Pancreas (tissue), 10 donors: ENCODE results near the gene CCDC51. TPM values are rescaled to one million over a fixed set of nuclear protein-coding genes. Genes with fewer than 3 reads are reported as not detected.

ENCODE experiments used
- ATAC-seq, 4 donors: fragments of 200-7000 bp; cut with Tn5 transposase; one replicate each; pipeline versions ENCODE4 v1.8.0 to v1.9.1; 2020; ENCODE audit warnings: mild to moderate bottlenecking in 4 of 4, moderate library complexity in 4 of 4
- DNase-seq, 6 donors: peaks; one replicate each; pipeline ENCODE4 v3.0.0-alpha.2; 2020
- FAIRE-seq: peaks from 2 replicates; lab custom pipeline; 2012; peaks lifted over from hg19 to GRCh38; lab: Jason Lieb, UNC
- H3K27ac ChIP-seq, 4 donors: fragments of 200-600 bp; sonication (generic); 1 replicate in 3 of 4; 2 replicates in 1 of 4; pipeline versions ENCODE4 v1.5.0 to v1.8.0; 2020
- H3K27me3 ChIP-seq, 4 donors: fragments of 200-600 bp; one replicate each; pipeline ENCODE4 v1.8.0; 2021
- H3K36me3 ChIP-seq, 3 donors: fragments of 200-600 bp; sonication (generic) in 1 of 3; one replicate each; pipeline versions ENCODE4 v1.5.0 to v1.8.0; 2020 to 2021
- H3K4me1 ChIP-seq, 3 donors: fragments of 200-600 bp; one replicate each; pipeline ENCODE4 v1.8.0; 2021
- H3K4me3 ChIP-seq, 4 donors: fragments of 200-600 bp; sonication (generic) in 2 of 4; one replicate each; pipeline versions ENCODE4 v1.5.0 to v1.8.0; 2020 to 2021
- H3K9me3 ChIP-seq, 4 donors: fragments of 200-600 bp; one replicate each; pipeline ENCODE4 v1.8.0; 2021
- WGBS, 2 donors: extraction: QIAGEN DNeasy Blood & Tissue Kit; methylation state at CpG; one replicate each; pipeline ENCODE4 v1.1.7; 2013; 5-methylcytosine and 5-hydroxymethylcytosine counted together
- intact Hi-C, 3 donors: fragments of 100-400 bp; cut with DNase I; formaldehyde crosslinking; loops; one replicate each; pipeline versions ENCODE4 v1.11.1 to v1.14.2; 2022
- polyA plus RNA-seq, 2 donors: library from polyadenylated mRNA; stranded (reverse); fragments of 200-250 nt; gene quantifications; one replicate each; pipeline ENCODE4 v1.2.3, GENCODE V29; 2013
- total RNA-seq, 6 donors: library from RNA; stranded (reverse); fragmentation: NEBNext Ultra II Directional in 4 of 6; extraction: Animal tissue kit (Norgen Biotek cat#: 25700) in 4 of 6; gene quantifications; one replicate each; pipeline versions ENCODE4 v1.2.1 to v1.2.4, GENCODE V29; 2021 to 2023
- TF ChIP-seq, protein P1 (sequence below), 4 donors: fragments of 200-600 bp; sonication (generic) in 3 of 4; IDR thresholded peaks; one replicate each; pipeline versions ENCODE4 v1.5.0 to v1.8.0; 2021; ENCODE audit warnings: antibody characterized with exemption in 4 of 4
- donor health status: healthy with polysubstance abuse.
- donor health status: DM: no; HTN: no; CAD: no; lungs with moderate emphysema.
- donor health status: DM: no; HTN: no; CAD: no.
- donor health status: control.
- donor health status: control.
- donor health status: Bipolar disorder and iron deficiency.
- donor health status: DM: yes; HTN: yes; CAD: no.
- donor health status: DM: no; HTN: no; CAD: no.
- donor health status: DM: no; HTN: no; CAD: no.
- donor health status: DM: yes; HTN: yes; CAD: no.

CCDC51 gene
- total and polyA plus RNA-seq, 8 donors, result 1.6 to 5.8 (median 3.3) TPM

GRCh38 chr3:48388966-48389365, 51.0 kb downstream of the CCDC51 start:
- peaks cover 0 to 4% (median 0%) of the 10 kb centered on the region in 3 donors for H3K36me3 ChIP-seq
- intact Hi-C loops, result no loop called here
- FAIRE-seq (no peak), DNase-seq (no peak), ATAC-seq (no peak)
- H3K4me1 ChIP-seq, result no peaks in the 10 kb centered on the region
- H3K4me3 ChIP-seq, result no peak overlapping the region
- TF ChIP-seq, protein P1, sequence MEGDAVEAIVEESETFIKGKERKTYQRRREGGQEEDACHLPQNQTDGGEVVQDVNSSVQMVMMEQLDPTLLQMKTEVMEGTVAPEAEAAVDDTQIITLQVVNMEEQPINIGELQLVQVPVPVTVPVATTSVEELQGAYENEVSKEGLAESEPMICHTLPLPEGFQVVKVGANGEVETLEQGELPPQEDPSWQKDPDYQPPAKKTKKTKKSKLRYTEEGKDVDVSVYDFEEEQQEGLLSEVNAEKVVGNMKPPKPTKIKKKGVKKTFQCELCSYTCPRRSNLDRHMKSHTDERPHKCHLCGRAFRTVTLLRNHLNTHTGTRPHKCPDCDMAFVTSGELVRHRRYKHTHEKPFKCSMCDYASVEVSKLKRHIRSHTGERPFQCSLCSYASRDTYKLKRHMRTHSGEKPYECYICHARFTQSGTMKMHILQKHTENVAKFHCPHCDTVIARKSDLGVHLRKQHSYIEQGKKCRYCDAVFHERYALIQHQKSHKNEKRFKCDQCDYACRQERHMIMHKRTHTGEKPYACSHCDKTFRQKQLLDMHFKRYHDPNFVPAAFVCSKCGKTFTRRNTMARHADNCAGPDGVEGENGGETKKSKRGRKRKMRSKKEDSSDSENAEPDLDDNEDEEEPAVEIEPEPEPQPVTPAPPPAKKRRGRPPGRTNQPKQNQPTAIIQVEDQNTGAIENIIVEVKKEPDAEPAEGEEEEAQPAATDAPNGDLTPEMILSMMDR (IDR thresholded peaks at IDR 0.05), result no peak
- WGBS, 2 donors, result 68 to 72% methylated on average over 2 of the region's 2 CpGs
- no peaks in the 10 kb centered on the region for H3K9me3 ChIP-seq
- no peak overlapping the region for H3K27ac ChIP-seq
- no peaks in the 10 kb centered on the region for H3K27me3 ChIP-seq

GRCh38 chr3:48387634-48388033, 52.3 kb downstream of the CCDC51 start:
- TF ChIP-seq, protein P1 (IDR thresholded peaks at IDR 0.05), result no peak
- Histone ChIP-seq H3K9me3 (no peaks in the 10 kb centered on the region), H3K27ac (no peak overlapping the region), H3K36me3 (peaks cover 0 to 4% (median 0%) of the 10 kb centered on the region in 3 donors), H3K4me1 (no peaks in the 10 kb centered on the region), H3K4me3 (no peak overlapping the region), H3K27me3 (no peaks in the 10 kb centered on the region)
- intact Hi-C loops, result no loop called here
- DNase-seq, result no peak
- no peak for ATAC-seq
- FAIRE-seq, result no peak

Other genes starting within 250 kb of the CCDC51 start
- not detected for gene CAMP, start 216.6 kb downstream of the CCDC51 start, total RNA-seq
- gene CAMP, start 216.6 kb downstream of the CCDC51 start, polyA plus RNA-seq, result not detected
- 1 to 10 TPM; 3.6 to 8.1 (median 4.3) TPM for gene ZNF589, start 199.0 kb downstream of the CCDC51 start, total RNA-seq
- gene ZNF589, start 199.0 kb downstream of the CCDC51 start, polyA plus RNA-seq, result 1 to 10 TPM; 7.0 to 7.2 TPM
- gene NME6, start 138.8 kb downstream of the CCDC51 start, total RNA-seq, result 10 to 100 TPM; 12.4 to 17.3 (median 13.8) TPM
- 10 to 100 TPM; 11.6 to 14.5 TPM for gene NME6, start 138.8 kb downstream of the CCDC51 start, polyA plus RNA-seq
- not detected for gene SPINK8, start 106.5 kb downstream of the CCDC51 start, total RNA-seq
- gene SPINK8, start 106.5 kb downstream of the CCDC51 start, polyA plus RNA-seq, result not detected
- 1 to 10 TPM; 3.3 to 9.6 (median 6.2) TPM for gene FBXW12, start 67.9 kb downstream of the CCDC51 start, total RNA-seq
- 1 to 10 TPM; 2.7 to 5.6 TPM for gene FBXW12, start 67.9 kb downstream of the CCDC51 start, polyA plus RNA-seq
- 100 to 1,000 TPM in 1 of 6 donors, 10 to 100 TPM in 5; 47.8 to 103 (median 65.1) TPM for gene PLXNB1, start 10.0 kb downstream of the CCDC51 start, total RNA-seq
- 100 to 1,000 TPM; 286 to 372 TPM for gene PLXNB1, start 10.0 kb downstream of the CCDC51 start, polyA plus RNA-seq
- 10 to 100 TPM; 59.0 to 83.8 (median 68.0) TPM for gene TMA7, start 138 bp upstream of the CCDC51 start, total RNA-seq
- gene TMA7, start 138 bp upstream of the CCDC51 start, polyA plus RNA-seq, result 100 to 1,000 TPM; 278 to 320 TPM
- gene ATRIP, start 6.6 kb upstream of the CCDC51 start, total RNA-seq, result 1 to 10 TPM; 2.0 to 3.4 (median 2.9) TPM
- 1 to 10 TPM; 4.3 to 4.8 TPM for gene ATRIP, start 6.6 kb upstream of the CCDC51 start, polyA plus RNA-seq
- gene SHISA5, start 64.1 kb upstream of the CCDC51 start, total RNA-seq, result 10 to 100 TPM; 39.2 to 81.6 (median 45.3) TPM
- gene SHISA5, start 64.1 kb upstream of the CCDC51 start, polyA plus RNA-seq, result 10 to 100 TPM; 29.9 to 49.4 TPM
- gene PFKFB4, start 116.7 kb upstream of the CCDC51 start, total RNA-seq, result 10 to 100 TPM in 1 of 6 donors, 1 to 10 TPM in 5; 7.4 to 12.2 (median 8.2) TPM
- 10 to 100 TPM in 1 of 2 donors, 1 to 10 TPM in 1; 8.1 to 11.4 TPM for gene PFKFB4, start 116.7 kb upstream of the CCDC51 start, polyA plus RNA-seq
- gene UCN2, start 123.7 kb upstream of the CCDC51 start, total RNA-seq, result not detected
- gene UCN2, start 123.7 kb upstream of the CCDC51 start, polyA plus RNA-seq, result under 1 TPM in 1 of 2 donors, not detected in 1; 0.19 TPM
- 1 to 10 TPM in 2 of 6 donors, under 1 TPM in 4; 0.41 to 3.2 (median 0.79) TPM for gene COL7A1, start 155.2 kb upstream of the CCDC51 start, total RNA-seq
- 10 to 100 TPM in 1 of 2 donors, 1 to 10 TPM in 1; 9.9 to 12.6 TPM for gene COL7A1, start 155.2 kb upstream of the CCDC51 start, polyA plus RNA-seq
- gene UQCRC1, start 169.5 kb upstream of the CCDC51 start, total RNA-seq, result 100 to 1,000 TPM in 3 of 6 donors, 10 to 100 TPM in 3; 78.6 to 113 (median 97.4) TPM
- gene UQCRC1, start 169.5 kb upstream of the CCDC51 start, polyA plus RNA-seq, result 100 to 1,000 TPM in 1 of 2 donors, 10 to 100 TPM in 1; 89.5 to 110 TPM
- not detected for gene TMEM89, start 181.7 kb upstream of the CCDC51 start, total RNA-seq
- not detected for gene TMEM89, start 181.7 kb upstream of the CCDC51 start, polyA plus RNA-seq
- gene SLC26A6, start 195.3 kb upstream of the CCDC51 start, total RNA-seq, result 10 to 100 TPM in 2 of 6 donors, 1 to 10 TPM in 4; 6.2 to 15.9 (median 8.9) TPM
- 10 to 100 TPM; 25.2 to 32.1 TPM for gene SLC26A6, start 195.3 kb upstream of the CCDC51 start, polyA plus RNA-seq
- gene CELSR3, start 222.8 kb upstream of the CCDC51 start, total RNA-seq, result 1 to 10 TPM in 4 of 6 donors, under 1 TPM in 2; 0.51 to 1.8 (median 1.1) TPM
- 10 to 100 TPM in 1 of 2 donors, 1 to 10 TPM in 1; 6.3 to 13.9 TPM for gene CELSR3, start 222.8 kb upstream of the CCDC51 start, polyA plus RNA-seq
- gene NCKIPSD, start 245.8 kb upstream of the CCDC51 start, total RNA-seq, result 10 to 100 TPM in 1 of 6 donors, 1 to 10 TPM in 5; 5.4 to 10.2 (median 7.2) TPM
- gene NCKIPSD, start 245.8 kb upstream of the CCDC51 start, polyA plus RNA-seq, result 10 to 100 TPM; 12.0 to 17.0 TPM